Spinal cord (tissue), 10 donors: ENCODE measurements around the gene CPLX3. TPM values are rescaled to one million over a fixed set of nuclear protein-coding genes. Genes with fewer than 3 reads are reported as not detected.

ENCODE experiments used
- DNase-seq, 6 donors: peaks; one replicate each; pipeline versions ENCODE4 v3.0.0 to v3.0.0-alpha.2; 2013 to 2015; ENCODE audit warnings: low spot score in 6 of 6, low read depth in 4 of 6
- H3K27ac ChIP-seq: one replicate; pipeline ENCODE4 v1.5.1; 2013; ENCODE audit warnings: low read depth, low read length, control low read depth
- H3K27me3 ChIP-seq: one replicate; pipeline ENCODE4 v1.6.1; 2013; ENCODE audit warnings: low read length; ENCODE audit not compliant: control insufficient read depth, insufficient read depth
- H3K36me3 ChIP-seq: one replicate; pipeline ENCODE4 v1.6.1; 2013; ENCODE audit warnings: low read length; ENCODE audit not compliant: control insufficient read depth, insufficient read depth
- H3K4me1 ChIP-seq: one replicate; pipeline ENCODE4 v1.6.1; 2013; ENCODE audit warnings: low read length; ENCODE audit not compliant: control insufficient read depth, insufficient read depth
- H3K4me3 ChIP-seq: one replicate; pipeline ENCODE4 v1.5.1; 2013; ENCODE audit warnings: low read depth, low read length, control low read depth
- H3K9me3 ChIP-seq: one replicate; pipeline ENCODE4 v1.6.1; 2013; ENCODE audit warnings: low read length; ENCODE audit not compliant: control insufficient read depth, insufficient read depth
- WGBS: methylation state at CpG from one replicate; pipeline ENCODE4 v1.1.5; 2013; ENCODE audit warnings: missing lambda C conversion rate; ENCODE audit not compliant: insufficient coverage; 5-methylcytosine and 5-hydroxymethylcytosine counted together
- polyA plus RNA-seq, 2 donors: library from polyadenylated mRNA; unstranded; fragments of 120-200 nt; gene quantifications; one replicate each; pipeline ENCODE4 v1.2.1, GENCODE V29; 2013; ENCODE audit not compliant: insufficient read length in 2 of 2
- total RNA-seq, 2 donors: library from RNA; depleted of rRNA in 1 of 2; stranded (reverse); fragments of 120-200 nt in 1 of 2; fragments of >200 nt in 1 of 2; gene quantifications; one replicate each; pipeline versions ENCODE4 v1.2.3 to v1.2.4, GENCODE V29; 2013 to 2014
- donor health status: healthy.

CPLX3 gene
- total and polyA plus RNA-seq, 4 donors = 0.11 to 0.68 (median 0.38) TPM

GRCh38 chr15:74865316-74865715, 38.9 kb downstream of the CPLX3 start:
- H3K4me1 ChIP-seq = peaks cover 5% of the 10 kb centered on the region
- H3K36me3 ChIP-seq = peaks cover 6% of the 10 kb centered on the region
- DNase-seq = no peak
- no peaks in the 10 kb centered on the region for H3K9me3 ChIP-seq
- H3K27me3 ChIP-seq = no peaks in the 10 kb centered on the region
- WGBS = 93% methylated on average over 2 of the region's 2 CpGs
- no peak overlapping the region for H3K4me3 ChIP-seq
- no peak overlapping the region for H3K27ac ChIP-seq

- Histone ChIP-seq H3K36me3 (peaks cover 6% of the 10 kb centered on the region), H3K27ac (no peak overlapping the region), H3K4me1 (peaks cover 7% of the 10 kb centered on the region), H3K4me3 (no peak overlapping the region), H3K9me3 (no peaks in the 10 kb centered on the region), H3K27me3 (no peaks in the 10 kb centered on the region)
- WGBS = 91% methylated on average over 6 of the region's 6 CpGs
- no peak for DNase-seq
Observed at GRCh38 chr15:74866090-74866489, 39.7 kb downstream of the CPLX3 start.

GRCh38 chr15:74867466-74868038, 41.1 kb downstream of the CPLX3 start:
- no peak overlapping the region for H3K4me3 ChIP-seq
- no peaks in the 10 kb centered on the region for H3K9me3 ChIP-seq
- DNase-seq = no peak
- peaks cover 21% of the 10 kb centered on the region for H3K4me1 ChIP-seq
- no peaks in the 10 kb centered on the region for H3K27me3 ChIP-seq
- H3K36me3 ChIP-seq = peaks cover 6% of the 10 kb centered on the region
- no peak overlapping the region for H3K27ac ChIP-seq
- no CpG with 5 or more reads among the region's 1 CpG for WGBS

GRCh38 chr15:74868059-74868458, 41.6 kb downstream of the CPLX3 start:
- H3K4me3 ChIP-seq = no peak overlapping the region
- 91% methylated on average over 4 of the region's 6 CpGs for WGBS
- no peak for DNase-seq
- H3K36me3 ChIP-seq = peaks cover 6% of the 10 kb centered on the region
- H3K9me3 ChIP-seq = no peaks in the 10 kb centered on the region
- no peak overlapping the region for H3K27ac ChIP-seq
- H3K4me1 ChIP-seq = peaks cover 23% of the 10 kb centered on the region
- H3K27me3 ChIP-seq = no peaks in the 10 kb centered on the region

GRCh38 chr15:74869372-74869725, 42.9 kb downstream of the CPLX3 start:
- Histone ChIP-seq H3K27ac (no peak overlapping the region), H3K9me3 (no peaks in the 10 kb centered on the region), H3K36me3 (peaks cover 4% of the 10 kb centered on the region), H3K4me1 (peaks cover 30% of the 10 kb centered on the region), H3K27me3 (no peaks in the 10 kb centered on the region), H3K4me3 (no peak overlapping the region)
- no peak for DNase-seq

- peaks cover 30% of the 10 kb centered on the region for H3K4me1 ChIP-seq
- no peaks in the 10 kb centered on the region for H3K27me3 ChIP-seq
- H3K36me3 ChIP-seq = peaks cover 4% of the 10 kb centered on the region
- DNase-seq = no peak
- no peaks in the 10 kb centered on the region for H3K9me3 ChIP-seq
- H3K4me3 ChIP-seq = no peak overlapping the region
- WGBS = 76% methylated on average over 6 of the region's 6 CpGs
- no peak overlapping the region for H3K27ac ChIP-seq
Observed at GRCh38 chr15:74869726-74870407, 43.4 kb downstream of the CPLX3 start.

GRCh38 chr15:74870436-74871215, 44.2 kb downstream of the CPLX3 start:
- Histone ChIP-seq H3K4me3 (no peak overlapping the region), H3K27ac (no peak overlapping the region), H3K4me1 (peaks cover 30% of the 10 kb centered on the region)

GRCh38 chr15:74872702-74873035, 46.2 kb downstream of the CPLX3 start:
- no peak for DNase-seq
- WGBS = under 1% methylated on average over 10 of the region's 11 CpGs
- Histone ChIP-seq H3K4me3 (peak overlapping the region; percentile 96), H3K4me1 (peaks cover 30% of the 10 kb centered on the region), H3K36me3 (peaks cover 4% of the 10 kb centered on the region), H3K9me3 (no peaks in the 10 kb centered on the region), H3K27ac (peak overlapping the region; percentile 93), H3K27me3 (no peaks in the 10 kb centered on the region)

More at GRCh38 chr15:74870436-74871215, 44.2 kb downstream of the CPLX3 start:
- Histone ChIP-seq H3K27me3 (no peaks in the 10 kb centered on the region), H3K9me3 (no peaks in the 10 kb centered on the region), H3K36me3 (peaks cover 4% of the 10 kb centered on the region)
- 68% methylated on average over 4 of the region's 6 CpGs for WGBS
- no peak for DNase-seq

- Histone ChIP-seq H3K4me1 (peaks cover 30% of the 10 kb centered on the region), H3K27me3 (no peaks in the 10 kb centered on the region), H3K27ac (peak within 1 kb of the TSS; percentile 93), H3K36me3 (peaks cover 4% of the 10 kb centered on the region), H3K9me3 (no peaks in the 10 kb centered on the region), H3K4me3 (peak within 1 kb of the TSS; percentile 96)
- WGBS = under 1% methylated on average over 34 of the region's 52 CpGs
- peak; percentile 90 to 99 (median 94) for DNase-seq
Observed at GRCh38 chr15:74873036-74873755, 46.8 kb downstream of the CPLX3 start, which contains the start of gene SCAMP2. TSS of gene SCAMP2 (minus strand) at chr15:74873365. CDS start at chr15:74873255, 110 bp downstream.
